ENCODE measurements around the gene GABRA1.

The GABRA1 gene

DNA sequence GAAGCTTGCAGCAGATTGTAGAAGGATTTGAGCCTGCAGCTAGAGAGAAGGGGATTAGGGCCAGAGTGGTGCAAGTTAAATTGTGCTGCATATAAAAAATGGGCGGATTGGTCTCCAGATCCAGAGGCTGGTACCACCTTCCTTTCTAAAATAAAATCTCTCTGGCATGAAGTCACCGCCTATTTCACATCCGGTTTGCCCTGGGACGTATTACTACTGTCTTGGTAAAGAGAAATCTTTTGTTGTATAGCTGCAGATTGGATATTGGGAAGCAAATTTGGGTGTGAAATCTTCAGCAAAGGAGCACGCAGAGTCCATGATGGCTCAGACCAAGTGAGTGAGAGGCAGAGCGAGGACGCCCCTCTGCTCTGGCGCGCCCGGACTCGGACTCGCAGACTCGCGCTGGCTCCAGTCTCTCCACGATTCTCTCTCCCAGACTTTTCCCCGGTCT is at the start of gene GABRA1:
GABRA1 (plus strand) TSS at position 180 of the 451 bp plus-strand sequence. CDS start 2,691 bp downstream, outside the sequence.
- no peak for FAIRE-seq

DNA sequence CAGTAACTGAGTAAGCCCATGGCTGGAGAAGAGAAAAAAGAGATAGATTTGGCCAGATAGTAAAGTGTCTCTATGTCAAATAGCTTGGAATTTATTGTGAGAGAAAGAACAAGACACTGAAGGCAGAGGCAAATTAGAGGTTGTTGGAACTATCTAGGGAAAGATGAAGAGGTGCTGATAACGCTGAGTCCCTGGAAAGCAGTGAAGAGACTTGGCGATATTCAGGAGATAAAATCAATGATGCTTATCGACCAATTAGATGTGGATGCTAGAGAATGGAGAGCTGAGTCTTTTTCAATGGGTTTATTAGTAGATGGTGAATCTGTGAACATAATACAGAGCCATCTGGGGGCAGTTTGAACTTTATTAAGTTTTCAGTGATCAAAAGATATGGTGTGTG is 48.6 kb upstream of the GABRA1 start:
- FAIRE-seq = no peak

DNA sequence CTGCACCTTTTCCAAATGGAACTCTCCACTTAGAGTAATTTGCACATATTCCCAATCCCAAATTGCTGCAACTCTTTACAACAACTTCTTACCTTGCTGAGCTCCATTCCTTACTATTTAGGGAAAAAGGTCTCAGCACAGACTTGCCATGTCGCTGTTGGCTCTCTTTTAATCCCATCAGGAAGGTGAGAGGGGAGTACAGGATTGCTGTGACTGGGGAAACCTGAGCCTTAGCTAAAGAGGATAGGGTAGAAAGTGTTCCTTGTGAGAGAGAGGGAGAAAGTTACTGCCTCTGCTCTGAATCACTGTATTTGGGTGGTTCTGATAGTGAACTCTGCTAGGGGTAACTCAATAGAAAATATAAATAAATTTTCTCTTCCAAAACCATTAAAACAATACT is 43.7 kb upstream of the GABRA1 start:
- FAIRE-seq = no peak

DNA sequence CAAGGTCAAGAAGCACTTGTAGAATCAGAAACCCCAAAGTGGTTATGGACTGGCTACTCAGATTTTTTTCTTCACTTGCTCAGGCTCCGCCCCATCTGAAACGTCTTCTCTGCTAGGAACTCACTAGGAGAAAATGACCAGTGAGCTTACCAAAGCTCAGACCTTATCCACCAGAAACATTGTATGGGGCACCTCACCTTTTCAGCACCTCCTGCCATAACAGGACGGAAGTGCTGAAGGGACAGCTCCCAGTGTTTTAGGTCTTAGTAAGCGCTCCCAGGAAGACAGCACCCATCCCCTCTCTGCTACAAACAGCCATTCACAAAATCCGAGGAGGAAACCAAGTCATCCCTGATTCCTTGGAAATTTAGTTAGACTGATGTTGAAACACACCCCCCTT is 1.2 kb upstream of the GABRA1 start:
- no peak for FAIRE-seq

DNA sequence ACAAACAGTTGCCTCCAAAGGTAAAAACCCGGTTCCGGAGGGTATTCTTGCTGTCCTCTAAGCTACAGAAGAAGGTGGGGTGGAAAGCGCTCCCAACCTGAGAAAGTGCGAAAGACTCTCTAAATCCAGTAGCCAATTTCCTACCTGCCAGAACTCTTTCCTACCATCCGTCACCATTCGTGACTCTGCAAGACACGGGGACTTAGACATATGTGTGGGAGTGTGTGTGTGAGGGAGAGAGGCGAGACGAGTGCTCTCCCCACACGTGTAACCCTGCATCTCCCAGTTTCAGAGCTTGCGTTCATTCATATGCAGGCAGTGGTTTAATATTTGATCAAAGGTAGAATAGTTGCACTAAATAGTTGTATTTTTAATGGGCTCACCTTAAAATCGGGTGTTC is 473 bp upstream of the GABRA1 start:
- FAIRE-seq = no peak

DNA sequence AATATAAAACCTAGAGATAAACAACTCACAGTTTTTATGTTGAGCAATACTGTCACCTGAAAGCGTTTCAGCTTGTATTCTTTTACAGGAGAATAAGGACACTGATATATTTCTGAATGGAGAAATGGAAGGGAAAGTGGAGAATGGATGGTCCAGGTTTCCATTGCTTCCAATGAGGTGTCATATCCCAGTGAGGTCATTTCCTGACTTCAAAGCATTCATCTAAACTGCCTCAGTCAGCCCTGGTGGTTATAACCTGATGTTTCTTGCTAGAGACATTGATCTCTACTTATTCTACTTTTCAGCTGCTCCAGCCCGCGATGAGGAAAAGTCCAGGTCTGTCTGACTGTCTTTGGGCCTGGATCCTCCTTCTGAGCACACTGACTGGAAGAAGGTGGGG is 2.6 kb downstream of the GABRA1 start:
- FAIRE-seq = no peak

DNA sequence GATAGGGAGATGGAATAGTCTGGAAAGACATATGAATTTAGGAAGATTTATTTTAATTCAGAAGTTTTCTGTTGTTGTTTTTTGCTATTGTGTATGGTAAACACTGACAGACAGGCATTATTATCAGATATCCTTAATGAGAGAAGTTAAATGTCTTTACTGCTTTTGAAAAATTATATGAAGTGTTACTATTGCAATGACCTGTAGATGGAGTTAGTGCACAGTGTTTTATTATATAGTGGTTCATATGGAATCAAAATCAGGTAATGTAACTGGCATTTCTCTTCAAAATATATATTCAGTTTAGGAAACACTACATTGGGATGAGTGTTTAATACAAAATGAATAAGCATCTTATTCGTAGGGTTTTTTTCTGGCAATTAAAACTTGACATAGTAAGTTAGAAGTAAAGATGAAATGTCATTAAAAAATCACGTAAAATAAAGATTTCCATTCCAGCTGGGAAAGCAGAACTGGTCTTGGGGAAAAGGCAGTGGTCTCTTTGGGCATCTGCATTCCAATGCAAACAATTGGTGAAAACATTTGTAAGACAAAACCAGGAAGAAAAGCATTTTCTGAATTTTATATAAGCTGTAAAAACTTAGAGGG is 3.9 kb downstream of the GABRA1 start:
- no peak for FAIRE-seq

DNA sequence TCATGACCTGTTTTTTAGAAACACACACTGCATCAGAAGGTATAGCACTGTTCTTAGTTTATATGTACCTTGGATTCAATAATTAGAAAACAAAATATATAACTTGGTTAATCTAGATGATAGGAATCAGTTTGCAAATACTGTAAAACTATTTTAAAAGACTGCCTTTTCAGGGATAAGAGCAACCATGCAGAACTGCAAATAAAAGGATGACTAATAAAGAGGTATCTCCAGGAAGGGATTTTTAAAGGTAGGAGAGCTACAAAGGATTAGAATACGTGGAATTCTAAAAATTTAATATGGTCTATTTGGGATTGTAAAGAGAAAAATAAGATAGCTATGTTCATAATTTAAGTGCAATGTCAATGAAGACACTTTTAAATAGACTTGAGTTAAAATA is 9.4 kb downstream of the GABRA1 start:
- no peak for FAIRE-seq

DNA sequence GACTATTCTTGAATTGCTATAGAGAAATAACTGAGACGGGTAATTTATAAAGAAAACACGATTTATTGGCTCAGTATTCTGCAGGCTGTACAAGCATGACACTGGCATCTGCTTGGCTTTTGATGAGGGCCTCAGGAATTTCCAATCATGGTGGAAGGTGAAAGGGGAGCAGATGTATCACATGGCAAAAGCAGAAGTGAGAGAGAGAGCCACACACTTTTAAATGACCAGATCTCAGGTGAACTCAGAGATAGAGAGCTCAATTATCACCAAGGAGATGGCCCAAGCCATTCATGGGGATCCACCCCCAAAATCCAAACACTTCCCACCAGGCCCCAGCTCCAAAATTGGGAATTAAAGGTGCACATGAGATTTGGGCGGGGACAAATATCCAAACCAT is 15.3 kb downstream of the GABRA1 start:
- FAIRE-seq = no peak

DNA sequence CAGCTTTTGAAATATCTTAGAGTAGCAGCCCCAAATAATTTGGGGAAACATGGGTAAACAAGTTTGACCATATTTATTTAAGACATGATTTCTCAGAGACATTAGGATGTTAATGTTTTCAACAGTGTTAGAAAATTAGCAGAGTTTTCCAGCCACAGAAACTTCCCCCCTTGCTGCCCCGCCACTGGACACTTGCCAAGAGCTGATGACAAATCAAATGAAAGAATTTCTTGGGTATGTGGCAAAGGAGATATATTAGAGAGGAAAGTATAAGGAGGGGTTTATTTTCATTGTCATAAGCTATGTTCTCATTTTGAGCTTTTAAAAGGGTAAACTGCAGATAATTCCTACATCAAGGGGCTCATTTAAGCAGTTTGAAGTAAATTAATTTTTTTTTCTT is 15.9 kb downstream of the GABRA1 start:
- FAIRE-seq = no peak

DNA sequence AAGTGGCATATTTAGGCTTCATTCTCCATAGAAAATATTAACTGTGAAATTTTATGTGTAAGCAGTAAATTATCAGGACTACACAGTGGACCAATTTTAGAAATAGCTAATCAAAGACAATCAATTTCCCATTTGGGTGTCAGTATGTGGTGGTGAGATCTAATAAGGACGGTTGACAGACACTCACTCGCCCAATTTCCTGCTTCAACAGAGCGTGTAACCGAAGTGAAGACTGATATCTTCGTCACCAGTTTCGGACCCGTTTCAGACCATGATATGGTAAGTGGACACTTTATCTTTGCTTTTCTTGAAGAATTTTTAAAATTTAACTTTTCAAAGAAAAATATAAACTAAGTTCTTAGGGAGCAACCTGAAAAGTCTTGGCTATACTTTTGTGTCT is 17.6 kb downstream of the GABRA1 start:
- no peak for FAIRE-seq

DNA sequence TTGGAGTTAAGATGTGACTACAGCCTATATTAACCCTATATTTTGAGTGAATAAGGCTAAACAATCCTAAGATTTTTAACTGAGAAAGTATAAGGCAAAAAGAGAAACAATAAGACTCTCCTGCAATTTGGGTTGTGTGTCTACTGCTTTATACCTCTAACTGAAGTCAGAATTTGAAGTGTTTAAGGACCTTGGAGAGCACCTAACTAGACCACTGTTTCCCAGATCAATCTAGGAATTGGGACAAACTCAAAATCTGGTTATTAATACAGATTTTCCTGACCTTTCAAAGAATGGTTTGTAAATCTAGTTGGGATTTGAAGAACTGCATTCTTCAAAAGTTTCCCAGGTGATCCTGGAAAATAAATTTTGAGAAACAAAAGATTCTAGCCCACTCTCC is 42.1 kb downstream of the GABRA1 start:
- FAIRE-seq = no peak

DNA sequence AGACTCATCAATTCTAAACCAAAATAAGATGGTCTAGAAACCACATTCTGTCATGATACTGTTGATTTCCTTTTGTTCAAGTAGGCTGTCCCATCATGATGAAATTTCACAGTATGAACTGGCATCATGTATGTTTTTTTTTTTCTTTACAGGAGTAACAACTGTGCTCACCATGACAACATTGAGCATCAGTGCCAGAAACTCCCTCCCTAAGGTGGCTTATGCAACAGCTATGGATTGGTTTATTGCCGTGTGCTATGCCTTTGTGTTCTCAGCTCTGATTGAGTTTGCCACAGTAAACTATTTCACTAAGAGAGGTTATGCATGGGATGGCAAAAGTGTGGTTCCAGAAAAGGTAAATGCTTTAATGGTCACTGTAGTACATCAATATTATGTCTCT is 47.6 kb downstream of the GABRA1 start:
- no peak for FAIRE-seq

DNA sequence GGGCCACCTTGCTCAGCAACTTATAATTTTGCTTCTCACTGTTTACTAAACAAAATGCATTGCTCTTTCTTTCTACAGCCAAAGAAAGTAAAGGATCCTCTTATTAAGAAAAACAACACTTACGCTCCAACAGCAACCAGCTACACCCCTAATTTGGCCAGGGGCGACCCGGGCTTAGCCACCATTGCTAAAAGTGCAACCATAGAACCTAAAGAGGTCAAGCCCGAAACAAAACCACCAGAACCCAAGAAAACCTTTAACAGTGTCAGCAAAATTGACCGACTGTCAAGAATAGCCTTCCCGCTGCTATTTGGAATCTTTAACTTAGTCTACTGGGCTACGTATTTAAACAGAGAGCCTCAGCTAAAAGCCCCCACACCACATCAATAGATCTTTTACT is 49.1 kb downstream of the GABRA1 start:
- FAIRE-seq = no peak

DNA sequence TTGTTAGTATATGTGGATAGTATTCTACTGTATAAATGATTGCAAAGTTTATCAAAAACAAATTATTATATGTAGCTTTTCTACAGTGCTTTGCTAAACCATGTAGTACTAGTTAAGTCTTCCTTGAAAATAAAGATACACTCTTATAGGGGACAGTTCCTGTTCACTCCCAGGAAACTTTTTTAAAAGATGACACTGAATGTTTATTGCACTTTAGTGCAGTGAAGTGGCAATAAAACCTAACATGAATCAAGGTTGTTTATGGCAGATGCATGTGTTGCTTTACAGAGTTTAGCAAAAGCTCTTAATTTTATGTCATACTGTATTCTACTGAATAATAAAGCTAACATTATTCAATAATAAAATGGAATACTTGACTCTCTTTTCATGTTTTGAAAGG is 51.7 kb downstream of the GABRA1 start:
- FAIRE-seq = no peak

DNA sequence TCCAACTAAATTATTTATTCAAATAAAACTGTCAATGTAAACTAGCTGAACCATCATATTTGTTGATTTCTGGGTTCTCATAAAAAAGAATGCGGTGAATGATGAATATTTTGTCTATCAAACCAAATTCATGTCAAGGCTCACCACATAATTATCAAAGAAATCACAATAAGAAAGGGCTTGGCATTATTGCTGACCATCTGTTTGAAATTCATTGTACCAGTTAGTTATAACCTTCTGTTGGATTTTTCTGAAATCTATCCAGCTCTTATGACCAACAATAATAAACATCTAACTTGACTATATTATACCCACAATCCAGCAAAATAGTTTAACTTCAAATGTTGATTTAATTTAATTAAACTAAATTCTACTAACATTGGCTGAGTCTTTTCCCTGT is 53.1 kb downstream of the GABRA1 start:
- FAIRE-seq = no peak

DNA sequence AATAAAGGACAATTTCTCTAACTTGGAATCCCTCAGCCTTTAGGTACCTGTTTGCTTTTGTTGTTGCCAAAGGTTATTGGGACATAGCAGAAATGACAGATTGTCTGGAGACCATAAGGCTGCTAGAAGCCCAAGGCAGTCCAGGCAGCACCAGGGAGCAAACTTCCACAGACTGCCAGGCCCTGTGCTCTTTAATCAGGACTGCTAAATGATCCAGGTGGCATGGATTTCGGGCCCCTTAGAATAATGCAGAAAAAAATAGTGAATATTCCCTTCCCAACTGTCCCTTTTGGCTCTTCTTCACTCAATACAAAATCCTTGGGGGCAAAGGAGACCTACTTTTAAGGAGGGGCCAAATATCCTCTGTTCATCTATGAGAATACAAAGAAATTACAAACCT is 73.9 kb downstream of the GABRA1 start:
- no peak for FAIRE-seq

DNA sequence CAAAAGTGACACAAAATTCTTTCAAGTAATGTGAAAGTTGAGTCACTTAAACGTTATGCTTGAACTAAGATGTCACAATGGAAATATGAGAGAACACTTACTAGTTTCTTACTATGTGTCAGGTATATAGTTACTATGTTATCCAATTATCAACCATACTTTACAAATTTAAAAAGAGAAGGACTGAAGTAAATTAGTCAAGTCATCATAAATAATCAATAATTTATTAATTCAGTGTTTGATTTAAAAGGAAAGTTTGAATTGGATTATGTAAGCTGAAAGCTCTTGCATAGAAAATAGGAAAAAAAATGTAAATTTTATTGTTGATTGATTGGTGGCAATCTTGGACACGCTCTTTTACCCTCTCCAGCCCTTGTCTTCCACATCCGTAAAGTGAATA is 76.3 kb downstream of the GABRA1 start:
- FAIRE-seq = no peak

DNA sequence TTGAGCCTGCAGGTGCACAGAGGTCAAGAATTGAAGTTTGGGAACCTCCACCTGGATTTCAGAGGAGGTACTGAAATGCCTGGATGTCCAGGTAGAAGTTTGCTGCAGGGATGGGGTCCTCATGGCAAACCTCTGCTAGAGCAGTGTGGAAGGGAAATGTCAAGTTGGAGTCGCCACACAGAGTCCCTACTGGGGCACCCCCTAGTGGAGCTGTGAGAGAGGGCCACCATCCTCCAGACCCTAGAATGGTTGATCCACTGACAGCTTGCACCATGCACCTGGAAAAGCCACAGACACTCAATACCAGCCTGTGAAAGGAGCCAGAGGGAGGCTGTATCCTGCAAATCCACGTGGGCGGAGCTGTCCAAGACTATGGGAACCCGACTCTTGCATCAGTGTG is 78.0 kb downstream of the GABRA1 start:
- FAIRE-seq = no peak

DNA sequence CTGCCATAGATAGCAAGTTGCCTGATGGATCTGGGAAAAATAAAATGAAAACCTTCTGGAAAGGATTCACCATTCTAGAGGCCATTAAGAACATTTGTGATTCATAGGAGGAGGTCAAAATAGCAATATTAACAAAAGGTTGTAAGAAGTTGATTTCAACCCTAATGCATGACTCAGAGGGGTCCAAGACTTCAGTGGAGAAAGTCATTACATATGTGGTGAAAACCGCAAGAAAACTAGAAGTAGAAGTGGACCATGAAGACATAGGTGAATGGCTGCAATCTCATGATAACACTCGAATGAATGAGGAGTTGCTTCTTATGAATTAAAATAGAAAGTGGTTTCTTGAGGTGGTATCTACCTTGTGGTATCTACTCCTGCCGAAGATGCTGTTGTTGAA is 86.6 kb downstream of the GABRA1 start:
- FAIRE-seq = no peak

DNA sequence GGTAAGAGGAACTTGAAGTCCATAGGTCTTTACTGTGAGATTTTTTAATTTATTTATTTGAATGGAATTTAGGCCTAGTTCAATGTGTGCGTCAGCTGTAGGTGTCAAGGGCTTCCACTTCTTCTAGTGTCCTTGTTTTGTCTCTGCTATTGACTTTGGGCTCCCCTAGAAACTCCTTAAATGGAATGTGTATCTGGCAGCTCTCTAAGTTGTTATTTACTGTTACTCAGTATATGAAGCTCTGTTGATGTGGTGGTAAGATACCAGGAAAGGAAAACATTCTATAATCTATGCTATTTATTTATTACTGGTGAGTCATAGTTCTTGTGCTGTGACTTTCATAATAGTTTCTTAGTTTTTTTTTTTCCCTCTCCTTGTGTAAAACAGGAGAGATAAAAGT is 97.1 kb downstream of the GABRA1 start:
- FAIRE-seq = no peak

DNA sequence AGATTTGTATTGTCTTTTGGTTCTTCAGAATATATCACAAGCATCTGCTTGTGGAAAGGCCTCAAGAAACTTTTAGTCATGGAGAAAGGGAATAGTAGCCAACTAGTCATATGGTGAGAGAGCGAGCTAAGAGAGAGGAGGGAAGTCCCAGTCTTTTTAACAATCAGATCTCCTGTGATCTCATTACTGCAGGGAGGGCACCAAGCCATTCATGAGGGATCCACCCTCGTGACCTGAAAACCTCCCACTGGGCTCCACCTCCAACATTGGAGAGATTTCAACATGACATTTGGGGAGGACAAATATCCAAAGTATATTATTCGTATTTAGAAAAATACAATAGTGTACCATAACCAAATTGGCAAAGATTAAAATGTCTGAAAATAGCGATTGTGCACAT is 99.0 kb downstream of the GABRA1 start:
- FAIRE-seq = no peak
